ENCODE data around the gene DNAAF3.
"Not testable (repeated sequence)": the region's sequence is repeated elsewhere in the genome, so short reads cannot be mapped to it uniquely, and the experiment has no call there.

The DNAAF3 gene

DNA sequence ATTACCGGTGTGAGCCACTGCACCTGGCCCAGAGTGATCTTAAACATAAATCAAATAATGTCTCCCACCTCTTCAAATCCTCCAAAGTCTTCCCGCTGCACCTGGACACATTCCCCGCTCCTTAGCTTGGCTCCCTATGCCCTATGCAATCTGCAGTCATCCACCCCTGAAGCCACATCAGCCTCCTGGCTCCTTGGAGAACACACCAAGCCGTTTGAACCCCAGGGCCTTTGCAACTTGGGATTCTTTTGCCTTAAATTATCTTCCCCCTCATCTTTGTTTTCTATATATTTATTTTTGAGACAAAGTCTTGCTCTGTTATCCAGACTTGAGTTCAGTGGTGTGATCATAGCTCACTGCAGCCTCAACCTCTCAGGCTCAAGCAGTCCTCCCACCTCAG is 2.7 kb upstream of the DNAAF3 start:
- DNase-seq: no peak
- Mint-ChIP-seq H3K9me3 (peaks cover 6% of the 10 kb centered on the region), H3K4me1 (ENCODE audit: low read depth) (peaks cover 17% of the 10 kb centered on the region), H3K36me3 (ENCODE audit: low read depth) (no peaks in the 10 kb centered on the region), H3K4me3 (no peak overlapping the region), H3K27me3 (peaks cover 79% of the 10 kb centered on the region), H3K27ac (no peak overlapping the region)

GRCh38 chr19:55165952-55166529 is 372 bp downstream of the DNAAF3 start:
- DNase-seq: peak; percentile 61
- H3K27me3 Mint-ChIP-seq: peaks cover 69% of the 10 kb centered on the region
- peak overlapping the region; percentile 67 for H3K4me3 Mint-ChIP-seq
- no peaks in the 10 kb centered on the region for H3K36me3 Mint-ChIP-seq (ENCODE audit: low read depth)
- H3K4me1 Mint-ChIP-seq (ENCODE audit: low read depth): peaks cover 12% of the 10 kb centered on the region
- H3K27ac Mint-ChIP-seq: peak overlapping the region; percentile 73
- H3K9me3 Mint-ChIP-seq: peaks cover 6% of the 10 kb centered on the region

- no peak overlapping the region for H3K27ac Mint-ChIP-seq
- peaks cover 2% of the 10 kb centered on the region for H3K9me3 Mint-ChIP-seq
- DNase-seq: no peak
- no peak overlapping the region for H3K4me3 Mint-ChIP-seq
- peaks cover 8% of the 10 kb centered on the region for H3K4me1 Mint-ChIP-seq (ENCODE audit: low read depth)
- no peaks in the 10 kb centered on the region for H3K36me3 Mint-ChIP-seq (ENCODE audit: low read depth)
- H3K27me3 Mint-ChIP-seq: peaks cover 75% of the 10 kb centered on the region
These were observed 4.7 kb downstream of the DNAAF3 start for GRCh38 chr19:55161571-55162322.

DNA sequence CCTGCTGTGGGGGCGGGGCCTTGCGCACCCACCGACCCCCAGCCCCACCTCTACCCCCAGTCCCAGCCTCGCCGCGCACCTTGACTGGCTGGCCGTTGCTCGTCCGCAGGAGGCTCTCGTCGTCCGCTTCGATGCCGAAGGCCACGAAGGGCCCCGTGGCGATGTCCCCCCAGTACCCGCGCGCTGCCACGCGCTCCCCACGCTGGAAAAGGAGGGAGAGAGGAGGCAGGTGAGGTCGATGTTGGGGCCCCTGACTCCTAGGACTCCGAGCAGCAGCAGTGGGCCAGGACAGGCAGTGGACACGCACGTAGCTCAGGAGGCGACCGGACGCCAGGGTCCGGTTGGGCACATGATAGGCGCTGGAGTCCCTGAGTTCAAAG is 5.4 kb downstream of the DNAAF3 start:
- Mint-ChIP-seq H3K36me3 (ENCODE audit: low read depth) (no peaks in the 10 kb centered on the region), H3K9me3 (no peaks in the 10 kb centered on the region), H3K27me3 (peaks cover 74% of the 10 kb centered on the region), H3K4me3 (no peak overlapping the region), H3K4me1 (ENCODE audit: low read depth) (peaks cover 5% of the 10 kb centered on the region), H3K27ac (no peak overlapping the region)
- no peak for DNase-seq

GRCh38 chr19:55160128-55160985 is 6.1 kb downstream of the DNAAF3 start:
- no peaks in the 10 kb centered on the region for H3K36me3 Mint-ChIP-seq (ENCODE audit: low read depth)
- H3K27ac Mint-ChIP-seq: no peak overlapping the region
- peak; percentile 90 for DNase-seq
- H3K4me1 Mint-ChIP-seq (ENCODE audit: low read depth): peaks cover 5% of the 10 kb centered on the region
- H3K4me3 Mint-ChIP-seq: no peak overlapping the region
- no peaks in the 10 kb centered on the region for H3K9me3 Mint-ChIP-seq
- H3K27me3 Mint-ChIP-seq: peaks cover 70% of the 10 kb centered on the region

- no peak overlapping the region for H3K4me3 Mint-ChIP-seq
- DNase-seq: no peak
- H3K4me1 Mint-ChIP-seq (ENCODE audit: low read depth): peaks cover 9% of the 10 kb centered on the region
- H3K9me3 Mint-ChIP-seq: no peaks in the 10 kb centered on the region
- H3K27me3 Mint-ChIP-seq: peaks cover 68% of the 10 kb centered on the region
- H3K36me3 Mint-ChIP-seq (ENCODE audit: low read depth): no peaks in the 10 kb centered on the region
- H3K27ac Mint-ChIP-seq: no peak overlapping the region
These were observed 7.3 kb downstream of the DNAAF3 start for GRCh38 chr19:55158848-55159749.

DNA sequence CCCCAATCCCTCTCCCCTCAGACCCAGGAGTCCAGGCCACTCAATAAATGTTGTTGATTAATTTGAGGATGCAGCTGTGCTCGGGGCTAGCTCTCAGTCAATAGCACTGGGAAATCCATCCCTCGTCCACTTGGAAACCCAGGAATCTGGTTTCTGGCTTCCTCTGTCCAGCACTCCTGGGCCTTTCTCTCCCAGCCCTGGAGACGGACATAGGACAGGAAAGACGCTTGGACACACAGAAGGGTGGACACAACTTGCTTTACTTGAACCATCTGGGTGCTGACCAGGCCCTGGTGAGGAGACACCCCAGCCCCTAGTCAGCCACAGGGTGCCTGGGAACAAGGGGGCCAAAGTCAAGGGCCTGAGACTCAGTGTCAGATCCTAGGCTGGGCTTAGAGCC is 8.0 kb downstream of the DNAAF3 start:
- Mint-ChIP-seq H3K9me3 (no peaks in the 10 kb centered on the region), H3K36me3 (ENCODE audit: low read depth) (no peaks in the 10 kb centered on the region), H3K4me1 (ENCODE audit: low read depth) (peaks cover 14% of the 10 kb centered on the region), H3K27ac (no peak overlapping the region), H3K4me3 (no peak overlapping the region), H3K27me3 (peaks cover 62% of the 10 kb centered on the region)
- DNase-seq: no peak

DNA sequence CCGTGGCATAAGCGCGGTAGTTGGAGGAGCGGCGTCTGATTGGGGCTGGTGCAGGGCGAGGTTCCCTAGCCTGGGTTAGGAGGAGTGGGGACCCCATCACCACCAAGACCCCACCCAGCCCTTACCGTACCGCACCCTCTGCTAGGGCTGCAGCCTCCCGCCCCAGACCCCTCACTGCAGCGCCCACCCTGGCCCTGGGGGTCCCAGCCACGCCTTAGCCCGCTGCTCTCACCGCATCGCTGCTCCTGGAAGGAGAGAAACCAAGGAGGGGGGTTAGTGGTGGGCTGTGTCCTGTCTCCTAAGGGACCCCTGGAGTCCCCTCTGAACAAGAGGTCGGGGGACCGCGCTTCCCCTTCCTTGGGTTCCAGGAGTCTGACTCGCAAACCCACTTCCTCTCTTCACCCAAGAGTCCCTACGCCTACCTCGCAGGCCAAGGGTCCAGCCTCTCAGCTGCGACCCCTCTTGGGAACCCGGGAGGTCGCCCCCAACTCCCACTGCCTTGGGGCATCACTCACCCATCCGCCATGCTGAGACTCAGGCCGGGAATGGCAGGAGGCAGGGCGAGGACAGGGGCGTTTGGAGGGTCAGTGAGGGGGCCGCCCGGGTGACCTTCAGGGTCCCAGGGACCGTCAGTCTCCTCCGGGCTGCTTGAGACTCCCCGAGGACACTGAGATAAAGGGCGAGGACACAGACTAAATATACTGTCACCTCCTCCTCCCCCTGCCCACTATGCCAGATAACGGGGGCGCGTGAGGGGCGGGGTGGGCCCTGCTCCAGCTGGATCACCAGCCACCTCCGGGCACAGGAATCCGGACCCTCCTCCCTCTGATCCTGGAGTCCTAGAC is 9.1 kb downstream of the DNAAF3 start, which contains the start of gene TNNI3:
Gene TNNI3 (minus strand): TSS at position 669 of the 845 bp plus-strand sequence. CDS start 143 bp downstream, at position 526.
- DNase-seq: no peak
- peaks cover 57% of the 10 kb centered on the region for H3K27me3 Mint-ChIP-seq
- H3K9me3 Mint-ChIP-seq: peaks cover 1% of the 10 kb centered on the region
- no peaks in the 10 kb centered on the region for H3K36me3 Mint-ChIP-seq (ENCODE audit: low read depth)
- H3K4me3 Mint-ChIP-seq: no peak within 1 kb of the TSS
- peaks cover 15% of the 10 kb centered on the region for H3K4me1 Mint-ChIP-seq (ENCODE audit: low read depth)
- H3K27ac Mint-ChIP-seq: no peak within 1 kb of the TSS

DNA sequence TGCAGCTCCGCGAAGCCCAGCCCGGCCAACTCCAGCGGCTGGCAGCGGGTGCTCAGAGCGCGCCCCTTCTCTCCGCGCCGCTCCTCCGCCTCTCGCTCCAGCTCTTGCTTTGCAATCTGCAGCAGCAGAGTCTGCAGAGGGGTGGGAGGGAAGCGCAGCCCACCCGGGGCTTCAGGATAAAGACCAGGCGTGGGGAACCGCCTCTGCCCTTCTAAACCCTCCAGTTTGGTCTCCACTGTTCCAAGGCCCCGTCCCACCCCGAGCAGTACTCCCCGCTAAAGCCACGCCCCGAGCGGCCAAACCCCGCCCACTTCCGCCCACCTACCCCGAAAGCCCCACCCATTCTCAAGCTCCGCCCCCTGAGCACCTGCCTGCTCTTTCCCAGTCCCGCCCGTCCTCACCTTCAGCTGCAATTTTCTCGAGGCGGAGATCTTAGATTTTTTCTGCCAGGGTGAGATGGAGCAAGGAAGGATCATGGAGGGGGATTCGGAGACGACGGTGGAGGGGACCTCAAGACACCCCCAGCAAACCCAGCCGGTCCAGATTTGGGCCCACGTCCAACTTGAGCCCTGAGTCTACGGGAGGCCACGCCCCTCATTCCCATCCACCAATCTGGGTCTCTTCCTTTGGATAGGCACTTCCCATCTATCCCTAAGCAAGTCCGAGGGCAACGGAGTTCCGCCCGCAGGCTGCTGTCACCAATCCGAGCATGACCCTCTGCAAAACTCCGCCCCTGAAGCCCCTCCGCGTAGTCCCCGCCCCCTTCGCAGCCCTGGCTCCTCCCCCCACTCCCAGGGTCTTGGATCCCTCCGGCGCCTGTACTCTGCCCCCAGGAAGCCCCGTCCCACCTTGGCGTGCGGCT is 10.0 kb downstream of the DNAAF3 start:
- Mint-ChIP-seq H3K27me3 (peaks cover 50% of the 10 kb centered on the region), H3K9me3 (peaks cover 10% of the 10 kb centered on the region), H3K4me3 (peak overlapping the region; percentile 10), H3K27ac (no peak overlapping the region), H3K4me1 (ENCODE audit: low read depth) (peaks cover 22% of the 10 kb centered on the region), H3K36me3 (ENCODE audit: low read depth) (no peaks in the 10 kb centered on the region)
- DNase-seq: peak; percentile 61

- H3K27ac Mint-ChIP-seq; H3K4me3 Mint-ChIP-seq; H3K36me3 Mint-ChIP-seq (ENCODE audit: low read depth); DNase-seq: not testable (repeated sequence)
- Mint-ChIP-seq H3K27me3 (peaks cover 48% of the 10 kb centered on the region), H3K9me3 (peaks cover 11% of the 10 kb centered on the region), H3K4me1 (ENCODE audit: low read depth) (peaks cover 22% of the 10 kb centered on the region)
These were observed 10.6 kb downstream of the DNAAF3 start for GRCh38 chr19:55155784-55156183.

DNA sequence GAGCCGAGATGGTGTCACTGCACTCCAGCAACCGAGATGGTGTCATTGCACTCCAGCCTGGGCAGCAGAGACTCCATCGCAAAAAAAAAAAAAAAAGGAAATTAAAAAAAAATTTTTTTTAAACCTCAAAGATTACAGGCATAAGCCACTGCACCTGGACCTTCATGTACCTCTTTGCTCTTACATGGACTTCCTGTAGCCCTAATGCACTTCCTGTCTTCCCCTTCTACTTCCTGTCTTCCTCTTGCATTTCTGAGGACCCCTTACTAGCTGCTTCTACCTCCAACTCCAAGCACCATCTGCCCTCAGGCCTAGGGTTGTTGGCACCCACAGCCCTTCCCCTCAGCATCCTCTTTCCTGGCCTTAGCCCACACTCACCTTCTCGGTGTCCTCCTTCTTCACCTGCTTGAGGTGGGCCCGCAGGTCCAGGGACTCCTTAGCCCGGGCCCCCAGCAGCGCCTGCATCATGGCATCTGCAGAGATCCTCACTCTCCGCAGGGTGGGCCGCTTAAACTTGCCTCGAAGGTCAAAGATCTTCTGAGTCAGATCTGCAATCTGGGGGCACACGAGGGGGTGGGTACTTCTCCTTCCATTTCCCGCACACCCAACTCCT is 12.7 kb downstream of the DNAAF3 start:
- Mint-ChIP-seq H3K9me3 (peaks cover 11% of the 10 kb centered on the region), H3K27ac (no peak overlapping the region), H3K4me3 (no peak overlapping the region), H3K4me1 (ENCODE audit: low read depth) (peaks cover 22% of the 10 kb centered on the region), H3K27me3 (peaks cover 41% of the 10 kb centered on the region), H3K36me3 (ENCODE audit: low read depth) (no peaks in the 10 kb centered on the region)
- no peak for DNase-seq

DNA sequence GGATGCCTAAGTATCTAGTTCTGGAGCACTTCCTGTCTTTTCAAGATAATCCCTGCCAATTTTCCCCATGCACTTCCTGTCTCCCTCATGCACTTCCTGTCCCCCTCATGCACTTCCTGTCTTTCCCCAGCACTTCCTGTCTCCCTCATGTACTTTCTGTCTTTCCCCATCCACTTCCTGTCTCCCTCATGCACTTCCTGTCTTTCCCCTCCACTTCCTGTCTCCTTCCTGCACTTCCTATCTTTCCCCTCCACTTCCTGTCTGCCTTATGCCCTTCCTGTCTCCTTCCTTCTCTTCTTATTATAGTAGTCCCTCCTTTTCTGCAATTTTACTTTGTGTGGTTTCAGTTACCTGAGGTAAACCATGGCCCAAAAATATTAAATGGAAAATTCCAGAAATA is 14.4 kb downstream of the DNAAF3 start:
- Mint-ChIP-seq H3K27ac (peak overlapping the region; percentile 68), H3K4me3 (no peak overlapping the region)

More for the DNA sequence above, 14.4 kb downstream of the DNAAF3 start:
- Mint-ChIP-seq H3K27me3 (peaks cover 38% of the 10 kb centered on the region), H3K36me3 (ENCODE audit: low read depth) (no peaks in the 10 kb centered on the region), H3K4me1 (ENCODE audit: low read depth) (peaks cover 22% of the 10 kb centered on the region), H3K9me3 (peaks cover 11% of the 10 kb centered on the region)
- no peak for DNase-seq

Measured in activated T-cell treated with anti-CD3 and anti-CD28 coated beads, Interleukin-2, amount 50 U/mL, for 24 hours (primary cell).